Measurements from ENCODE around the gene GSTO2.

DNA sequence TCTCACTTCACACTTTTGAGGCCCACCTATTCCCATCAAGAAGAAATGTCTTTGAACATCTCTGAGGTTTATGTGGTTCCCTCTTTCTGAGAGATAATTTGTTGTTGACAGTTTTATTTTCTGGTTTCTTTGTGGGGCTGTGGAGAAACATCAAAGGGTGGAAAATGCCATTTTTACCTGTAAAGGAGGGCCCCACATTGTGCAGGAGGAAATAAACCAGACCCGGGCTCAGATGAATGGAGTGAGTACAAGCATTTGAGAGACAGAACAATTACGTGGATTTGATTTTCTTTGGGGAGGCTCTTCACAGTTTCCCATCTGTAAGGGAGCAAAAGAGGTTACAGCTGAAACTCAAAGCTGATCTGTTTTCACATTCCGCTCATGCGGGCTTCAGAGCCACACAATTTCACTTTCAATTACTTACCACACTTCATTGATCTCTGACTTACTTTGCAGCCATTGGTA is 39.5 kb downstream of the GSTO2 start:
- TF ChIP-seq, protein P1, sequence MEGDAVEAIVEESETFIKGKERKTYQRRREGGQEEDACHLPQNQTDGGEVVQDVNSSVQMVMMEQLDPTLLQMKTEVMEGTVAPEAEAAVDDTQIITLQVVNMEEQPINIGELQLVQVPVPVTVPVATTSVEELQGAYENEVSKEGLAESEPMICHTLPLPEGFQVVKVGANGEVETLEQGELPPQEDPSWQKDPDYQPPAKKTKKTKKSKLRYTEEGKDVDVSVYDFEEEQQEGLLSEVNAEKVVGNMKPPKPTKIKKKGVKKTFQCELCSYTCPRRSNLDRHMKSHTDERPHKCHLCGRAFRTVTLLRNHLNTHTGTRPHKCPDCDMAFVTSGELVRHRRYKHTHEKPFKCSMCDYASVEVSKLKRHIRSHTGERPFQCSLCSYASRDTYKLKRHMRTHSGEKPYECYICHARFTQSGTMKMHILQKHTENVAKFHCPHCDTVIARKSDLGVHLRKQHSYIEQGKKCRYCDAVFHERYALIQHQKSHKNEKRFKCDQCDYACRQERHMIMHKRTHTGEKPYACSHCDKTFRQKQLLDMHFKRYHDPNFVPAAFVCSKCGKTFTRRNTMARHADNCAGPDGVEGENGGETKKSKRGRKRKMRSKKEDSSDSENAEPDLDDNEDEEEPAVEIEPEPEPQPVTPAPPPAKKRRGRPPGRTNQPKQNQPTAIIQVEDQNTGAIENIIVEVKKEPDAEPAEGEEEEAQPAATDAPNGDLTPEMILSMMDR (IDR thresholded peaks at IDR 0.05; ENCODE audit: low read length), result no peak
- TF ChIP-seq EZH2 (IDR thresholded peaks at IDR 0.05; ENCODE audit: borderline replicate concordance, low read length), result no peak
